ENCODE data around the gene NR2E1. TPM values are rescaled to one million over a fixed set of nuclear protein-coding genes. Genes with fewer than 3 reads are reported as not detected.

NR2E1 gene
- total RNA-seq, 3 donors from 2014 or later (not counting 1 experiment from before 2014, with no cell fraction given) = not detected

DNA sequence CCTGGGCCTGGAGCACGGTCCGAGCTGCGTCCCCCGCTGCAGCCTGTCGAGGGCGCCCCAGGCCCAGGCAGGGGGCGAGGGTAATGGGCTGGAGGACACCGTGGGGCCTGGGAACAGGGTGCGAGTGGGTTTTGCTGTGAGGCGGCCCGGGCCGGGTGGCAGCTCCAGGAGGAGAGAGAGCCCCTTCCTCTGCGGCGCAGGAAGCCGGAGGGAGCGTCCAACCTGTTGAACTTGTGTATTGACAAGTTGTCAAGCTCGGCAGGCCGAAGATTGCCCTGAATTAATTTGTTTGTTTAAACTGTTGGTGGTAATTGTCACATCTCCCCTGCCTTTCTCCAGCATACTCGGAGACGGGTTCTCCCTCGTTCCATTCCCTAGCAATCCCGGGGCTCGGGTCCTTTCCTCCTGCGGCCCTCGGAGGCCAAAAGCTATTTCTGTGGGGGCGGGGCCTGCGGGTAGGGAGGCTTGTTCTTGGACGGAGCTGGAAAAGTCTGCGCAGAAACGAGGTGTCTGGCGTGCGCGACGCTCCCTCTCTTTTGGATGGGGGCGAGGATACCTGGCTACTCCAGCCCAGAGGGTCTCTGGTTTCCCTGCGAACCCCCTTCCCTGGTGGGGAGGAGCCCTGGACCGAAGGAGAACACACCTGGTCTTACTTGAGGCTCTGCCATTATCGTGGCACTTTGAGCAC lies 9.9 kb downstream of the NR2E1 start:
- peaks cover 16% of the 10 kb centered on the region for H3K4me1 ChIP-seq (ENCODE audit: control insufficient read depth, insufficient read depth, low read length)
- no peak overlapping the region for H3K27ac ChIP-seq (ENCODE audit: low read length)
- H3K27me3 ChIP-seq (ENCODE audit: control insufficient read depth, insufficient read depth, low read length) = peaks cover 68% of the 10 kb centered on the region
- H3K36me3 ChIP-seq (ENCODE audit: control insufficient read depth, insufficient read depth, low read length) = no peaks in the 10 kb centered on the region
- H3K9me3 ChIP-seq (ENCODE audit: control insufficient read depth, insufficient read depth, low read length) = no peaks in the 10 kb centered on the region
- H3K36me3 Mint-ChIP-seq = no peaks in the 10 kb centered on the region
- intact Hi-C loops (cut with micrococcal nuclease) = no loop called here
- 6% methylated on average over 38 of the region's 38 CpGs for WGBS (ENCODE audit: insufficient coverage)
- no peak for ATAC-seq
- H3K9me3 Mint-ChIP-seq = no peaks in the 10 kb centered on the region
- DNase-seq = no peak
- H3K4me3 ChIP-seq (ENCODE audit: low read length) = no peak overlapping the region
- peaks cover 59 to 83% of the 10 kb centered on the region in 2 donors for H3K27me3 Mint-ChIP-seq (ENCODE audit: low read depth in 2 of 2)
- H3K4me1 Mint-ChIP-seq = peaks cover 12 to 25% of the 10 kb centered on the region in 2 donors
- peak overlapping the region; percentile 45 for H3K4me3 Mint-ChIP-seq
- H3K27ac Mint-ChIP-seq = no peak overlapping the region
- TF ChIP-seq CTCF (IDR thresholded peaks at IDR 0.05) = no peak

- Histone ChIP-seq H3K4me3 (ENCODE audit: low read length) (no peak overlapping the region), H3K4me1 (ENCODE audit: control insufficient read depth, insufficient read depth, low read length) (peaks cover 14% of the 10 kb centered on the region), H3K9me3 (ENCODE audit: control insufficient read depth, insufficient read depth, low read length) (no peaks in the 10 kb centered on the region), H3K27me3 (ENCODE audit: control insufficient read depth, insufficient read depth, low read length) (peaks cover 66% of the 10 kb centered on the region), H3K36me3 (ENCODE audit: control insufficient read depth, insufficient read depth, low read length) (no peaks in the 10 kb centered on the region), H3K27ac (ENCODE audit: low read length) (no peak overlapping the region)
- no peak for DNase-seq
- no peaks in the 10 kb centered on the region for H3K9me3 Mint-ChIP-seq
- TF ChIP-seq CTCF (IDR thresholded peaks at IDR 0.05) = no peak
- peak overlapping the region; percentile 45 for H3K4me3 Mint-ChIP-seq
- WGBS (ENCODE audit: insufficient coverage) = 15% methylated on average over 46 of the region's 46 CpGs
- intact Hi-C loops (cut with micrococcal nuclease) = no loop called here
- no peaks in the 10 kb centered on the region for H3K36me3 Mint-ChIP-seq
- H3K27me3 Mint-ChIP-seq (ENCODE audit: low read depth in 2 of 2) = peaks cover 55 to 79% of the 10 kb centered on the region in 2 donors
- peaks cover 12 to 25% of the 10 kb centered on the region in 2 donors for H3K4me1 Mint-ChIP-seq
- no peak overlapping the region for H3K27ac Mint-ChIP-seq
- no peak for ATAC-seq
Measured at GRCh38 chr6:108176281-108177089, 10.7 kb downstream of the NR2E1 start.

- peaks cover 7 to 17% of the 10 kb centered on the region in 2 donors for H3K4me1 Mint-ChIP-seq
- H3K36me3 Mint-ChIP-seq = no peaks in the 10 kb centered on the region
- 22% methylated on average over 4 of the region's 4 CpGs for WGBS (ENCODE audit: insufficient coverage)
- H3K9me3 Mint-ChIP-seq = no peaks in the 10 kb centered on the region
- Histone ChIP-seq H3K27me3 (ENCODE audit: control insufficient read depth, insufficient read depth, low read length) (peaks cover 46% of the 10 kb centered on the region), H3K27ac (ENCODE audit: low read length) (no peak overlapping the region), H3K4me3 (ENCODE audit: low read length) (no peak overlapping the region), H3K36me3 (ENCODE audit: control insufficient read depth, insufficient read depth, low read length) (no peaks in the 10 kb centered on the region), H3K4me1 (ENCODE audit: control insufficient read depth, insufficient read depth, low read length) (peaks cover 14% of the 10 kb centered on the region), H3K9me3 (ENCODE audit: control insufficient read depth, insufficient read depth, low read length) (no peaks in the 10 kb centered on the region)
- H3K27ac Mint-ChIP-seq = no peak overlapping the region
- intact Hi-C loops (cut with micrococcal nuclease) = no loop called here
- ATAC-seq (no peak), DNase-seq (no peak)
- H3K27me3 Mint-ChIP-seq (ENCODE audit: low read depth in 2 of 2) = peaks cover 39 to 75% of the 10 kb centered on the region in 2 donors
- TF ChIP-seq CTCF (IDR thresholded peaks at IDR 0.05) = no peak
- no peak overlapping the region for H3K4me3 Mint-ChIP-seq
Measured at GRCh38 chr6:108179741-108180140, 13.9 kb downstream of the NR2E1 start.

Data from natural killer cell (primary cell).